HG02943 (cell line): ENCODE data around the gene HSPD1.

Source experiments
- ATAC-seq: cut with Tn5 transposase; IDR thresholded peaks from one replicate; pipeline ENCODE4 v1.9.1; 2021; ENCODE audit warnings: mild to moderate bottlenecking, low read depth, moderate library complexity; ENCODE audit not compliant: unreplicated experiment

The HSPD1 gene

DNA sequence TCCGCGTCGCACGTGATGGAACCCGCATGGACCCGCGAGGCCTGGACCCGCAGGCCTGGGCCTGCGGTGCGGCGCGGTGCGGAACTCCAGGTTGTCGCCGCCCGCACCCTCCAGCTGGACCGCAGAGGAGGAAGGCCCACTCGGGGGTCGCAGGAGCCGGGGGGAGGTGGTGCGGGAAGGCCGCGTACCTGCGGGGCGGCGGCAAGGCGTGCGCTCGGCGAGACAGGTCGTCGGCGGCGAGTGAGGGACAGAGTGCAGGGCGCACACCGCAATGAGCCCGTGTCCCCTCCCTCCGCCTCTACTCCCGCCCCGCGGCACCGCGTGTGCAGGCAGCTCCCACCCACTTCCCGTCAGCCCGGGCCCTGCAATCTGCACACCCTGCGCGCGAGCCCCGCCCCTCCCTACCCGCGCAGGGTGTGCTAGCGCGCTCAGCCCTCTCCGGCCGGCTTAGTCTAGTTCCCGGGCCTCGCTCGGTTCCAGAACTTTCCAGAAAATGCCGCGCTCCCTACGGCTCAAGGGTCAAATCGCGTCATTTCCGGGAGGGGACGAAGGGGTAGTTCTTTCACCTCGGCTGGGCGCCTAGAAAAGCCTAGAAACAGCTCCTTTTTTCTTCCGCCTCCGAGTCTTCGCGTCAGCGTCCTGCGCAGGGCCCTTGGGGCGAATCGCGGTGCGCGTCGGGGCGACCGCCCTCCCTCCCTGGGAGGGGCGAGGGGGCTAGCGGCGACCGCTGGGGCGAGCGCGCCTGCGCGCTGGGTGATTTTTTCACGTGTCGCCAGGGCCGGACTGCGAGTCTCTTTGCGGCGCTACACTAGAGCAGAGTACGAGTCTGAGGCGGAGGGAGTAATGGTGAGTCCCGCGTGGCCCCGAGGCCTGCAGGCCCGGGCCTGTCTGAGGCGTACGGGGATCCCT is at the start of gene HSPD1, which contains the start of gene HSPE1:
Gene HSPD1, minus strand, starts transcription at position 247 of the 909 bp plus-strand sequence. CDS start 992 bp downstream, outside the sequence.
Gene HSPE1, plus strand, starts transcription at position 786 of the 909 bp plus-strand sequence. Its CDS starts 58 bp downstream, at position 844.
- peak; percentile 75 for ATAC-seq

DNA sequence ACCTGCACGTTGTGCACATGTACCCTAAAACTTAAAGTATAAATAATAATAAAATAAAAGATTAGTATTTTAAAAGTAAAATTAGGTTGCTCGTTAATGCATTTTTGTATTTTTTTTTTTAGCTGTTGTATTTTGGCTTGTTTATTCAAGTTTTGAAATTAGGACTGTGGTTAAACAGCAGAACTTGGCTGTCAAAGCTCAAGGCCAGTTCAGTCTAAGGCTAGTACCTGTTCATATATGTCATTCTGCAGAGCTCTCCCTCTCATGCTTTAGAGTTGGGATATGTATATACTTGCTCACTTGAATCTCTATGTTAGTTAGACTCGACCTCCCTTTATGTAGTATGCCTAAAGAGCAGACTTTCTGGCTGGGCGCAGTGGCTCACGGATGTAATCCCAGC is 48.9 kb upstream of the HSPD1 start:
- no peak for ATAC-seq

DNA sequence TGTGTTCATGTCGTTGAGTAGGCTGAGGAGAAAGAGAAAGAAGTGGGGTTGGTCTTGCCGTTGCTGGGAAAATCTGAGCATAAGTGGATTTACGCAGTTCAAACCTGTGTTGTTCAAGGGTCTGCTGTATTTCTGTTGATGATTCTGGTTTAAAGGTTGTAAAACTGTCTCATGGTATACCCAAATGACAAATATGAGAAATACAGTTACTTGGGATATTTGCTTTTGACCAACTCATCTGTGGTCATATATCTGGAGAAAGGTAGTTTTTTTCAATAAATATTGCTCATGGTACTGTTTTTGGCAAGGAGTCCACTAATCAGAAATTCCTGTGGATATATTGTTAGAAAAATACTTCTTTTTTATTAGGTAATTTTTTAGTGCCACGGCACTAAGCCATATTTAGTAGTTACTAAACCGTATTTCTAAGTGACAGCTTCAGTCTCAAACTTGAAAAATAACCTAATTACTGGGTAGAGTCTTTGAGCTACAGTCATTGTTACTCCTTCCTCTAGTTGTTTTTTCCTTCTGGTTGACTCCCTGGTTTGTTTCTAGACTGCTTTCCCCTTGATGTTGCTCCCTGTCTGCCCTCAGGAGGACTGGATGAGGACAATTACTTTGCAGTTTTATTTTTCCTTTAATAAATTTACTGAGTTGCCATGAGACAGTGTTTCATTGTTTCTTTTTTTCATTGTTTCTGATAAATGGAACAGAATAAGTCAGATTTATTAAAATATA is 47.7 kb upstream of the HSPD1 start:
- ATAC-seq: no peak

DNA sequence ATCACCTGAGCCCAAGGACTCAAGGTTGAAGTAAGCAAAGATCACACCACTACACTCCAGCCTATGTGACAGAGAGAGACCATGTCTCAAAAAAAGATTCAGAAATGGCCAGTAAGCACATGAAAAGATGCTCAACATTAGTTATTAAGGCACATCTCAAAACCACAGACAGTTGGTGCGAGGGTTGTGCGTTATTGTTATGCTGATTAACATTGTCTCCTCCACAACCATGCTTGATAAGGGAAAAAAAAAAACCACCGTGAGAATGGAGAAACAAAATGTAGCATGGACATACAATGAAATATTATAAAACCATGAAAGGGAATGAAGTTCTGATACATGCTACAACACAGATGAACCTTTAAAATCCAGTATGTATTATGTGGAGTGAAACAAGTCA is 43.6 kb upstream of the HSPD1 start:
- no peak for ATAC-seq

DNA sequence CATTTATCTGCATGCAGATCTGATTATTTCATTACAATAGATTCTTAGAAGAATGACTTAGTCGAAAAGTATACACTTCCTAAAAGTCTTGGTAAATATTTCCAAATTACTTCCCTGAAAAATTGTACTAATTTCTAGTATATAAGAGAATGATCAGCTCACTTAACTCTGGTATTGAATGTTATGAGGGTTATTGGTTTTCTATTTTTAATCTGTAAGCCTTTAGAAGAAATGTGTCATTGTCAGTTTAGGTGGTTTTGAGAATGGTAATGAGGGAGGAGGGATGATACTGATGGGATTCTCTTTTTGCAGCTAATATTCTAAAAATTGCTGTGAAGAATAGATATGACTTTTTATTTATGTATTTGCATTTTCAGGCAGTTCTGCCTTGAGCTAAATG is 40.1 kb upstream of the HSPD1 start:
- ATAC-seq: no peak

DNA sequence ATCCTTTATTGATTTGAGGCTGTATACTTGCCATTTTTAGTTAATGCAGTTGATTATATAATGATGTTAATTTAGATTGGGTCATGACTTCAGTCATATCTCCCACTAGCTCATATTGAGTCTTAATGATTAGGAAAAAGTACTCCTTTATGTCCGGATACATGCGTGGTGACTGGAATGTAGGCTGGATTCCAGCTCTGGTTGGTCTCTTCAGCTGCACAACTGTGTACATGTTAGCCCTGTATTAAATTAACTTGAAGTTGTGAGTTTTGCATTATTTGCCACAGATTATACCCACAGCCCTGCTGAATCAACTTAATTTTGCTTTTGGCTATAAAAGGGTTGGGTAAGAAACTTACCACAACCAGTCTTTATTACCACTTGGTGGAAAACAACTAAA is 38.8 kb upstream of the HSPD1 start:
- no peak for ATAC-seq

DNA sequence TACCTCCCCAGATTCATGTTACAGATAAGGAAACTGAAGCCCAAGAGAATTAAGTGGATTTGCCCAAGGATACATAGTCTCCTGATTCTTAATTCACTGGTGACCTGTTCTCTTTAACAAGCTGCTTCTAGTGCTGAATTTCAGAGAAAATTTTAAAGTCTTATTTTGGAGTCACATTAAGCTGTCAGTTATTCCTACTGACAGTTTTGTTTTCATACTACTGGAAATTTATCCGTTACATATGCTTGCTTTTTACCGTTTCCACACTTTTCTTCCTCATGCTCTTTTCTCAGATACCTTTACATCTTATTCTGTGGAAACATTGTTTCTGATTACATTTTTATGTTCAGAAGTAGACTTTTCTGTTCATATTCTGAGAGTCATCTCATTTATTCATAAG is 17.5 kb upstream of the HSPD1 start:
- ATAC-seq: no peak

GRCh38 chr2:197516393-197516761 is 16.7 kb upstream of the HSPD1 start:
- ATAC-seq: peak; percentile 13

- peak; percentile 95 for ATAC-seq
These were observed 16.2 kb upstream of the HSPD1 start, which contains the start of gene MOB4 for GRCh38 chr2:197515739-197516392. Gene MOB4 (plus strand): TSS chr2:197516066. CDS start chr2:197516087, 21 bp downstream.

DNA sequence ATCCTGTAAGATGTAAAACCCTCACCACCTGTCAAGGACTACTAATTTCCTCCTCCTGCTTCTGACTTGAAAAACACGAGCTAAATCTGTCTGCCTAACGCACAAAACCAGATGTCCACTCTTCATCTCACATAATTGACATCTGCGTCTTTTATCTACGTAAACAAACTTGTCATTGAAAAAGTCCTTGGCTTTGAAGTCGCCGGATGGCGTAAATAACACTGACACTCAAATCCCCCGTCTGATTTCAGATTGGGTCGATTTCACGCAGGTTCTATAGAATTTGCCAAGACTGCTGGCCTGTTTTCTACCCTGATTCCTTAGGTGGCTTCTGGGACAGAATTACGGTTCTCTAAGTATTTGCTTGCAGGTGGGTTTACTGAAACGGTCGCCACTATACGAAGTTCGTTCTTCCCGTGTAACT is 15.7 kb upstream of the HSPD1 start:
- peak; percentile 10 for ATAC-seq

DNA sequence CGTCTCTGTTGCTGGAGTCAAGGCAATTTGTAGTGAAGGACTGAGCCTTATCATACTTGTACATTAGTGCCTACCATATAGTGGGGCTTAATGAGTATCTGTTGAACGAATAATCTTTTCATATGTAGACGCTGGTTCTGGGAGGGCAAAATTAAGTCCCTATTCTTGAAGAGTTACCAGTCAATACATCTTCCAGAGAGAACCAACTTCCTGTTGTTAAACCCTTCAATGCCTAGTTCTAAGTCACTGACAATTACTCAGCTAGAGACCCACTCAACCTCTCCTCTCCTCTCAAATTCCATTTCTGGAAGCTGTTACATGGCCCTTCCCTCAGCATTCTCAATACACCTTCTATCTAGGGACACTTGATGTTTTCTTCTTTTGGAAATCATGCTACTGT is 15.1 kb upstream of the HSPD1 start:
- ATAC-seq: no peak

DNA sequence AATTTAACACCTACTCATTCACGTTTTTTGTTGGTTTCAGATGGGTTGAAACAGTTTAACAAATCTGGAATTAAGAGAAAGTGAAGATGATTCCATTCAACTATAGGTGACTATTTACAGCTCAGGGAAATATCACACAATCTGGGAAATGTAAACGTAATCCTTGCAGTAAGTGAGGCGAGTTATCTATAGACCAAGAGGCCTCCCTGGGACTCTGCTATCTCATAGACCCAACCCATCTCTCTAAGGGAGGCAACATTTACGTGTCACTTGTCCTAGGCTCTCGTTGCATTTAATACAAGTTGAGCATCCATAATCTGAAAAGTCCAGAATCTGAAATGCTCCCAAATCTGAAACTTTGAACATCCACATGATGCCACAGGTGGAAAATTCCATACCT is 14.3 kb upstream of the HSPD1 start:
- no peak for ATAC-seq

DNA sequence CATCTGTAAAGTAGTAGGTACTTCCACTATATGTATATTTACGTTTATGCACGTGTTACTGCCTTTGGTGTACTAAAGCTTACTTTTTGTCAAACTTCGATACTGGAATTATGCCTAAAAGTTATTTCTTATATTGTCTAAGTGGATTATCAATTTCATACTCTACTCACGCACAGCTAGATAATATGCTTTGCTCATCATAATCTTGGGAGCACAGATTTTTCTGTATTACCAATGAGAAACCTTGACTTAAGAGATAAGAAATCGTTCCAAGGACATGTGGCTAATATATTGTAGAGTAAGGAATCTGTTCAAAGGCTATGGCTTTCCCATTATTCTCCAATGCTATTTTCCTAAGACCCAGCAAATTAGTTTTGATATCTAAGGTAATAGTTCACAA is 7.0 kb upstream of the HSPD1 start:
- ATAC-seq: no peak

GRCh38 chr2:197504512-197504911 is 4.9 kb upstream of the HSPD1 start:
- no peak for ATAC-seq

GRCh38 chr2:197504000-197504399 is 4.4 kb upstream of the HSPD1 start:
- no peak for ATAC-seq

- ATAC-seq: no peak
These were observed 3.0 kb upstream of the HSPD1 start for GRCh38 chr2:197502685-197503084.

- no peak for ATAC-seq
These were observed 2.6 kb upstream of the HSPD1 start for GRCh38 chr2:197502201-197502600.

- ATAC-seq: peak; percentile 4
These were observed 977 bp upstream of the HSPD1 start for GRCh38 chr2:197500503-197501131.

GRCh38 chr2:197498937-197499593 is 575 bp downstream of the HSPD1 start:
- ATAC-seq: peak; percentile 25
